CD4-positive, alpha-beta T cell (primary cell): ENCODE data around the gene MRAS. TPM values are rescaled to one million over a fixed set of nuclear protein-coding genes. Genes with fewer than 3 reads are reported as not detected.

Experiments used
- ATAC-seq: fragments of 200-7000 bp; cut with Tn5 transposase; one replicate; pipeline ENCODE4 v1.10.0; 2022; ENCODE audit warnings: mild to moderate bottlenecking; ENCODE audit not compliant: poor library complexity
- CTCF ChIA-PET: fragments of 350-600 bp; sonication (Branson Sonifier 250); formaldehyde crosslinking; loops from one replicate; lab custom pipeline; 2021; ENCODE audit warnings: antibody characterized with exemption, inconsistent platforms; lab: Charles Lee
- POLR2A ChIA-PET: fragments of 350-600 bp; sonication (Branson Sonifier 250); formaldehyde crosslinking; loops from one replicate; lab custom pipeline; 2021; ENCODE audit warnings: antibody characterized with exemption, inconsistent platforms; lab: Charles Lee
- DNase-seq, 14 experiments: peaks; one replicate each; pipeline ENCODE4 v3.0.0-alpha.2; 2013 to 2020; ENCODE audit warnings: mixed read lengths in 2 of 14
- H3K27ac ChIP-seq, 2 donors: one replicate each; pipeline versions ENCODE4 v1.5.1 to v1.7.0; 2013; ENCODE audit warnings: low read length in 2 of 2, low read depth in 1 of 2, mild to moderate bottlenecking in 1 of 2
- H3K27me3 ChIP-seq, 2 experiments: 1 replicate in 1 of 2; 2 replicates in 1 of 2; pipeline versions ENCODE4 v1.6.1 to v1.7.0; 2013; ENCODE audit warnings: low read length in 2 of 2, control low read depth in 1 of 2, mild to moderate bottlenecking in 1 of 2, moderate library complexity in 1 of 2; ENCODE audit not compliant: insufficient read depth in 2 of 2, control insufficient read depth in 1 of 2
- H3K36me3 ChIP-seq: one replicate; pipeline ENCODE4 v1.6.1; 2013; ENCODE audit warnings: low read length, control low read depth; ENCODE audit not compliant: insufficient read depth
- H3K4me1 ChIP-seq: one replicate; pipeline ENCODE4 v1.6.1; 2013; ENCODE audit warnings: low read length, control low read depth; ENCODE audit not compliant: insufficient read depth
- H3K4me3 ChIP-seq: one replicate; pipeline ENCODE4 v1.5.1; 2013; ENCODE audit warnings: mild to moderate bottlenecking, low read length, moderate library complexity
- H3K9me3 ChIP-seq, 2 experiments: 1 replicate in 1 of 2; 2 replicates in 1 of 2; pipeline versions ENCODE4 v1.6.1 to v1.7.0; 2013; ENCODE audit warnings: low read length in 2 of 2, mild to moderate bottlenecking in 2 of 2, control low read depth in 1 of 2, moderate library complexity in 1 of 2; ENCODE audit not compliant: control insufficient read depth in 1 of 2, insufficient read depth in 1 of 2
- H3K27ac Mint-ChIP-seq: one replicate; pipeline ENCODE4 v1.8.0; 2020; ENCODE audit warnings: mixed read lengths
- H3K27me3 Mint-ChIP-seq: one replicate; pipeline ENCODE4 v1.8.0; 2021; ENCODE audit warnings: mixed read lengths
- H3K36me3 Mint-ChIP-seq: one replicate; pipeline ENCODE4 v1.8.0; 2021; ENCODE audit warnings: low read depth, mixed read lengths
- H3K4me1 Mint-ChIP-seq: one replicate; pipeline ENCODE4 v1.8.0; 2021; ENCODE audit warnings: low read depth, mixed read lengths
- H3K4me3 Mint-ChIP-seq: one replicate; pipeline ENCODE4 v1.8.0; 2020; ENCODE audit warnings: mild to moderate bottlenecking, mixed read lengths
- H3K9me3 Mint-ChIP-seq: one replicate; pipeline ENCODE4 v1.8.0; 2020; ENCODE audit warnings: mixed read lengths
- CTCF ChIP-seq: fragments of 200-600 bp; IDR thresholded peaks from one replicate; pipeline ENCODE4 v1.8.0; 2022; ENCODE audit warnings: antibody characterized with exemption, mild to moderate bottlenecking
- intact Hi-C, 2 experiments: fragments of 100-400 bp; cut with DNase I in 1 of 2; cut with micrococcal nuclease in 1 of 2; formaldehyde crosslinking; loops; one replicate each; pipeline versions ENCODE4 v1.15.1 to v1.9.0; 2023 to 2025; cut with DNase I, micrococcal nuclease
- total RNA-seq, 174 experiments: library from RNA in 2 of 174; stranded (reverse) in 2 of 174; gene quantifications; one replicate each; pipeline ENCODE4 v1.2.3 and lab custom pipeline; 2021 to 2026

MRAS gene
- total RNA-seq, 2 experiments from 2014 or later = 0.45 to 0.47 TPM

- intact Hi-C loops = no loop called here
- no peak overlapping the region for H3K4me3 Mint-ChIP-seq
- no peak for TF ChIP-seq CTCF
- H3K4me3 ChIP-seq = no peak overlapping the region
- no peaks in the 10 kb centered on the region for H3K27me3 Mint-ChIP-seq
- peaks cover 16% of the 10 kb centered on the region for H3K9me3 Mint-ChIP-seq
- H3K9me3 ChIP-seq = peaks cover 2 to 10% of the 10 kb centered on the region in 2 experiments
- no peaks in the 10 kb centered on the region for H3K4me1 ChIP-seq
- no peaks in the 10 kb centered on the region for H3K36me3 ChIP-seq
- H3K36me3 Mint-ChIP-seq = peaks cover 6% of the 10 kb centered on the region
- no peaks in the 10 kb centered on the region for H3K27me3 ChIP-seq
- DNase-seq (no peak), ATAC-seq (no peak)
- no peak overlapping the region for H3K27ac ChIP-seq
- no peak overlapping the region for H3K27ac Mint-ChIP-seq
- H3K4me1 Mint-ChIP-seq = no peaks in the 10 kb centered on the region
- POLR2A ChIA-PET = no interaction called here
- CTCF ChIA-PET = no interaction called here
Observed at GRCh38 chr3:138314751-138315150, 33.6 kb upstream of the MRAS start.

GRCh38 chr3:138317687-138318086 is 30.7 kb upstream of the MRAS start:
- no peak overlapping the region for H3K4me3 Mint-ChIP-seq
- no peaks in the 10 kb centered on the region for H3K27me3 ChIP-seq
- H3K27ac Mint-ChIP-seq = no peak overlapping the region
- no peak for TF ChIP-seq CTCF
- H3K4me1 Mint-ChIP-seq = peaks cover 15% of the 10 kb centered on the region
- no peaks in the 10 kb centered on the region for H3K36me3 ChIP-seq
- H3K27ac ChIP-seq = no peak overlapping the region
- ChIA-PET POLR2A (no interaction called here), CTCF (no interaction called here)
- intact Hi-C loops = no loop called here
- DNase-seq = no peak
- H3K36me3 Mint-ChIP-seq = no peaks in the 10 kb centered on the region
- peaks cover 5% of the 10 kb centered on the region for H3K4me1 ChIP-seq
- H3K9me3 ChIP-seq = no peaks in the 10 kb centered on the region
- no peaks in the 10 kb centered on the region for H3K27me3 Mint-ChIP-seq
- no peaks in the 10 kb centered on the region for H3K9me3 Mint-ChIP-seq
- no peak for ATAC-seq
- no peak overlapping the region for H3K4me3 ChIP-seq

GRCh38 chr3:138323971-138324370 is 24.4 kb upstream of the MRAS start:
- Mint-ChIP-seq H3K36me3 (no peaks in the 10 kb centered on the region), H3K27me3 (no peaks in the 10 kb centered on the region), H3K9me3 (no peaks in the 10 kb centered on the region), H3K27ac (no peak overlapping the region), H3K4me3 (no peak overlapping the region), H3K4me1 (peaks cover 40% of the 10 kb centered on the region)
- ChIA-PET CTCF (no interaction called here), POLR2A (no interaction called here)
- DNase-seq (no peak), ATAC-seq (no peak)
- Histone ChIP-seq H3K36me3 (no peaks in the 10 kb centered on the region), H3K27me3 (no peaks in the 10 kb centered on the region), H3K27ac (no peak overlapping the region), H3K4me3 (no peak overlapping the region), H3K4me1 (peaks cover 19% of the 10 kb centered on the region), H3K9me3 (no peaks in the 10 kb centered on the region)
- intact Hi-C loops = loop anchor here (10.0 kb wide), 2 partner anchors 59 to 1351 kb away; partner anchors contain the start of gene NMNAT3 (in 1 of the 2)
- no peak for TF ChIP-seq CTCF
